GM12874 (cell line): ENCODE results near the gene SRSF10.

Experiments used
- CTCF ChIP-seq: IDR thresholded peaks from 2 replicates; pipeline ENCODE4 v1.5.1; 2011; ENCODE audit warnings: low read depth, mild to moderate bottlenecking, control low read depth, low read length, moderate library complexity; ENCODE audit not compliant: insufficient read depth

SRSF10 gene

GRCh38 chr1:23966973-23967493 is 13.1 kb downstream of the SRSF10 start:
- no peak for TF ChIP-seq CTCF

- TF ChIP-seq CTCF, result no peak
Observed at GRCh38 chr1:23964790-23965740, 15.1 kb downstream of the SRSF10 start.

GRCh38 chr1:23964235-23964668 is 15.9 kb downstream of the SRSF10 start:
- no peak for TF ChIP-seq CTCF

- no peak for TF ChIP-seq CTCF
Observed at GRCh38 chr1:23963617-23964234, 16.4 kb downstream of the SRSF10 start.

- TF ChIP-seq CTCF, result no peak
Observed at GRCh38 chr1:23960291-23961020, 19.7 kb downstream of the SRSF10 start.

GRCh38 chr1:23959461-23960290 is 20.5 kb downstream of the SRSF10 start, which contains the start of gene PNRC2:
Gene PNRC2 (plus strand): TSS chr1:23959828. CDS start chr1:23961458, 1,630 bp downstream.
- TF ChIP-seq CTCF, result no peak
